Measurements from ENCODE around the gene FKBP1B.
"Not testable (repeated sequence)": the region's sequence is repeated elsewhere in the genome, so short reads cannot be mapped to it uniquely, and the experiment has no call there.

Gene FKBP1B

GRCh38 chr2:24022975-24023575 is 26.5 kb upstream of the FKBP1B start:
- no peak for DNase-seq (ENCODE audit: low spot score)

DNA sequence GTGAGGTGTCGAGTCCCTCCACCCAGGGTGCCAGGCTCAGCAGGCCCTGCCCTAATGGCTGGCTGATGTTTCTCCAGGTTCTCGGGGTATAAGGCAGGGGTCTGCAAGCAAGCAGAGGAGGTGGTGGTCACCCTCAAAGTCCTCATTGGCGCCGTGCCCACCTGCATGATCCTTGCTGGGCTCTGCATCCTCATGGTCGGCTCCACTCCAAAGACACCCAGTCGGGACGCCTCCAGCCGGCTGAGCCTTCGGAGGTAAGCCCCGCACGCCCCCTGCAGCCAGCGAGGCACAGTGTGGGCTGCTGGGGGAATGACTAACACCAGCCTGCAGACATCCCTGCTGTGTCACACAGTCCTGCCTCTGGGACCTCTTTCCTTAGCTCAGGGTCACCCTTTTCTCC is 25.5 kb upstream of the FKBP1B start:
- no peak for DNase-seq (ENCODE audit: low spot score)

- DNase-seq (ENCODE audit: low spot score), result no peak
These were observed 24.4 kb upstream of the FKBP1B start for GRCh38 chr2:24024996-24025663.

DNA sequence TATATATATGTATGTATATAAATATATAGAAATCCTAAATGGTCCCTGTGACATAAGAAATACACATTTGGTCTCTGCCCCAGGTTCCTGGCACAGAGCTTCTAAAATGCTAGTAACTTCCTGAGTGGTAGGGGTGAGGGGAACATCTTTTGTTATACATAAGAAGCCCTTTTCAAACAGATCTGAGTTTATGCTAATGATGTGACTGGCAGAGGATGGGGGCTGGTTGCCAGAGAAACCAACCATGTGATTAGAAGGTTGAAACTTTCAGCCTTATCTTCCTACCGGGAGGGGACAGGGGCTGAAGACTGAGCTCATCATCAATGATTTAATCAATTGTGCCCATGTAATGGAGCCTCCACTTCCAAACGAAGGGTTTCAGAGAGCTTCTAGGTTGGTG is 23.3 kb upstream of the FKBP1B start:
- no peak for DNase-seq (ENCODE audit: low spot score)

- no peak for DNase-seq (ENCODE audit: low spot score)
These were observed 10.6 kb upstream of the FKBP1B start for GRCh38 chr2:24038786-24039499.

DNA sequence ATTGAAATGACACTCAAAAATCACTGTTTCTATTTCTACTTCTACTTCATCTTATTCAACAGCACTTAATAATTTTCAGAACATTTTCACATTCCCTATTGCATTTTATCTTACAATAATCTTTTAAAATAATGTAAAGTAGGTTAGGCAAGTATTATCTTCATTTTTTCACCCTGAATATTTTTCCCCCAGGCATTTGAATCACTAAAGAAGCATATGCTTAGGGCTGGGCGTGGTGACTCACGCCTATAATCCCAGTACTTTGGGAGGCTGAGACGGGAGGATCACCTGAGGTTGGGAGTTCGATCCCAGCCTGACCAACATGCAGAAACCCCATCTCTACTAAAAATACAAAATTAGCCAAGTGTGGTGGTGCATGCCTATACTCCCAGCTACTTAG is 9.0 kb upstream of the FKBP1B start:
- DNase-seq (ENCODE audit: low spot score), result no peak

DNA sequence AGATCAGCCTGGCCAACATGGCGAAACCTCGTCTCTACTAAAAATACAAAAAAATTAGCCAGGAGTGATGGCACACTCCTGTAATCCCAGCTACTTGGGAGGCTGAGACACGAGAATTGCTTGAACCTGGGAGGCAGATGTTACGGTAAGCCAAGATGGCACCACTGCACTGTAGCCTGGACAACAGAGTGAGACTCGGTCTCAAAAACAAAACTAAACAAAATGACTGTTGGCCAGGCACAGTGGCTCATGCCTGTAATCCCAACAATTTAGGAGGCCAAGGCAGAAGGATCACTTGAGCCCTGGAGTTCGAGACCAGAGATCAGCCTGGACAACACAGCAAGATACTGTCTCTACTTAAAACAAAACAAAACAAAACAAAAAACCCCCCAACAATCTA is 6.4 kb upstream of the FKBP1B start:
- not testable (repeated sequence) for DNase-seq (ENCODE audit: low spot score)

- no peak for DNase-seq (ENCODE audit: low spot score)
These were observed 3.7 kb upstream of the FKBP1B start for GRCh38 chr2:24045511-24046508.

DNA sequence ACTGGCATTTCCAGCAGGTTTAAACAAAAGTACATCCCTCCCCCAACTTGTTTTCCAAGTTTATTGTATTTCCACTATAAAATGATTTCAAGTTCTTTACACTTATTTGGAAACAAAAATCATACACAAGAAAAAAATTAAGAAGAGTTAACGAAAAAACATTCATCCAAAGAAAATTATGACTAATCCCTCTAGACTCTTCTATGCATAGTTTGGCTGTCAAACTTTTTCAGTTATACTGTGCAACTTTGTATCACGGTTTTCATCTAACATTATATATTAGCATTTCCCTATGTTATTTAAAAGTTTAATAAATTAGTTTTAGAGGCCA is 3.0 kb upstream of the FKBP1B start:
- no peak for DNase-seq (ENCODE audit: low spot score)

- DNase-seq (ENCODE audit: low spot score), result peak; percentile 95
These were observed 2.4 kb upstream of the FKBP1B start, which contains the start of gene WDCP for GRCh38 chr2:24046930-24047702. Gene WDCP, minus strand, starts transcription at chr2:24047391. Its CDS starts 7,897 bp downstream, at chr2:24039494.

- DNase-seq (ENCODE audit: low spot score), result no peak
These were observed 1.9 kb upstream of the FKBP1B start for GRCh38 chr2:24047703-24048033.

- DNase-seq (ENCODE audit: low spot score), result no peak
These were observed 614 bp upstream of the FKBP1B start for GRCh38 chr2:24048769-24049484.

DNA sequence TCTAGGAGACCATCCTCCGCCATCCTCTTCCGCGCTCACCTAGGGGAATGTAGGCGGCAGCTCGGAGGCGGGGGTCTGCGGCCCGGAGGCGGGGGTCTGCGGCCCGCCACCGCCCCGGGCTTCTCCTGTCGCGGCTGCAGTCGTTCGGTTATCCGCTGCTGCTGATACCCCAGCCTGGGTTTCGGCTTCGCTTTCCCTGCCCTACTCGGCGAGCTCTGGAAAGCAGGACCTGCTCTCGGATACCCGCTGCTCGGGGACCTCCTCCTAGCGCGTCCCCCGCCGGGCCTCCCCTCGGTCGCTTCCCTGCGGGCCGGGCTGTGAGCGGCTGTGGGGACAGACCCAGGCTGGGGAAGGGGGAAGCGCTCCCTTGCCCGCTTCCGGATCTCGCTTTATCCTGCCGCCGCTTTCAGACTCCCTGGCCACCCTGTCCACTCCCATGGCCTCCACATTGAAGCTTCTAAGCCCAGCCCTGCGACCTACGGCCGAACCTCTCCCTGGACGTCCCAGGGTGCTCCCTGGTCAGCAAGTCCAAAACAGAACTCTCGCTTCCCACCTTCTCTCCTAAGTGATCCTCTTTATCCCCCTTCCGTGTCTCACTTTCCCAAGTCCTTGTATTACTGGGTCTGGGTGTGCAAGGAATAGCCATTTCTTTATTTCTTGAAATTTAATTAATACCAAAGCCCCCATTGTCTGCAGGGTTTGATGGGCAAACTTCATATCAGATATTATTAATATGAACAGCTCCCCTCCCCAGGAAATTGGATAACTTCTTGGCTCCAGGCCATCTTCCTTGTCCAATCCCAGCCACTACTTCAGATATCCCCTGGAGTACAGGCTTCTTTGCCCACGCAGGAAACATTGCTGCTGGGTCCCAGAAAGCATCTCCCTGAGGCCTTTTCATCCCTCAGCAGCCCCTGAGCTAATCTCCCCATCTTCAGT is 769 bp downstream of the FKBP1B start:
- DNase-seq (ENCODE audit: low spot score), result no peak

DNA sequence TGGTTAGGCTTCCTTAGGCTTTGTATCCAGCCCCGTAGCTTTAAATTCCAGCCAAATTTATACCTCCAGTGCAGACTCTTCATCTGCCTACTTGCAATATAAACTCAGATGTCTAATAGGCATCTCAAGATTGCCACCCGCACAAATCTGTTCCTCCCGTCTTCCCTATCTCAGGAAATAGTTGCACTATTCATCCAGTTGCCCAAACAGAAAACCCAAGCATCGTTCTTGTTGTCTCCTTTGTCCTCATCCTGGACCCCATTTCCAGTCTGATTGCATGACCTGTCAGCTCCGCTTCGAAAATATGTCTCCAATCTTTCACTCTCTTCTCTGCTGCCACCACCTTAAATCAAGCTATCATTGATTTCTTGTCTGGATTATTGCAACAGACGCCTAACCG is 2.3 kb downstream of the FKBP1B start:
- no peak for DNase-seq (ENCODE audit: low spot score)

- DNase-seq (ENCODE audit: low spot score), result no peak
These were observed 3.4 kb downstream of the FKBP1B start for GRCh38 chr2:24052951-24053350.

DNA sequence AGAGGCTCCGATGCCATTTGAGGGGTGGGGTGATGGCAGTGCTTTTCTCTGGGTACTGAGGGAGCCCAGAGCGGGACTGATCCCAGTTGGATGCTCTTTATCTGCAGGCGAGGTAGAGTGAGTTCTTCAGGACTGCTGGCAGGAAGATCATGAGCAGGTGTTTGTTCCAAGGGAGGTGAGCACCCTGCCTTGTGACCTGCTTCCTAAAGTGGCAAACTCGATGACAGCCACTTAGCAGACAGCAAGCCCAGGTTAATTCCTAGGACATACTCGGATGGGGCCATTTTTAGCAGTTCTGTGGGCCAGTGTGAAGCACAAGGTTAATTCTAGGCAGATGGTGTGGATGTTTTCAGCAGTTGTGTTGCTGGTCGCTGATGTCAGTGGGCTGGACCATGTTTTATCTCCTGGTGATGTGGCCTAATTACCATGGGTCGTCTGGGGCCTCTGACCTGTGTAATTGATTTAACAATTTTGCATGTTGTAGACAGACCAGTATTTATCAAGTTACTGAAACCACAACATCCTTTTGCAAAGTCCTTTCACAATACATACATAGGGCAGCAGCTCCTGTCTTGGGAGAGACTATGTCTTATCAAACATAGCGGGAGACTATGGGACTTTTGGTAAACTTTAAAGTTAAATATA is 4.9 kb downstream of the FKBP1B start:
- DNase-seq (ENCODE audit: low spot score), result no peak

- DNase-seq (ENCODE audit: low spot score), result no peak
These were observed 6.2 kb downstream of the FKBP1B start for GRCh38 chr2:24055750-24056149.

DNA sequence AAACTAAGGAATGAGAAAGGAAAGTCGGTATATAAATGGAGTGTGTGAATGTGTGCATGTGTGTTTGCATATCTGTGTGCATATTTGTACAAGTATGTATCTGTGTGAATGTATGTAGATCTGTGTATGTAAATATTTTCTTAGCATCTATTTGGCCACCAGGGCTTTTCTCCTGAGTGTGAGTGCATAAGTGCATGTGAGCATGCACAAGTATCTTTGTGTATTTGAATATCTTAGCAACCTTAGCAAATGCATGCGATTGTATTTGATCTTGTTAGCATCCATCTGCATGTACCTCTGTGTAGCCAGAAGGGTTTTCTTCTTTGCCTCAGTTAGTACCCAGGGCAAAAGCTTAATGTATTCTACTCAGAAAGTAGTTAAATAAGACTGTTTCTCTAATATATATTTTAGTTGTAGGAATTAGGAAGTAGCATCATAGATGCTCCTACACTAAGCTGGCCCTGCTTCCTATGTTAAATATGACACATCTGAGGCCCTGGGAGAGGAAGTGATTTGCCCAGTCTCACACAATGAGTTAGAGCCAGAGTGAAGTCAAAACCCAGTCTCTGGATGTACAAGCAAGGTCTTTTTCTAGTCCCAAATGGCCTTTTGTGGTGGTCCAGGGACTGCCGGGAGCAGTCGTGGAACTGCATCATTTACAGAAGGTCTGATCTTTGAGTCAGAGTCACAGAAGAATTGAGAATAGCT is 9.2 kb downstream of the FKBP1B start:
- no peak for DNase-seq (ENCODE audit: low spot score)

DNA sequence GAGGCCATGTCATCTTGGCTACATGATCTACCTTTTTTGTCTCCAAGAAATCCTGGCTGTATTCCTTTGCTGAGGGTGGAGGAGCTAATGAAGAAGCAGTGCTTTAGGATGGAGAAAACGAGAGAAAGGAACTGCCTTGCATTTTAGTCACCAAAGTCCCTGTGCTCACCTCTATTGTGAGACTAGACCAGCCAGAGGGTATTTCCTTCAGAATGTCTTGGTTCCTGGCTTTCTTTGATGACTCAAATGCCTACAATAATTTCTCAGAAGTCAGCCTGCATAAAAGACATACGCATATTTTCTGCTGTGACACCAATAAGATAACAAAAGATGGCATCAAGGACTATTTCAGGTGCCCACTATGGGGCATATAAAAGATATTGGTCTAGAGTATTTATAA is 15.8 kb downstream of the FKBP1B start:
- no peak for DNase-seq (ENCODE audit: low spot score)
